Cardiac septum (tissue), 1 donor: ENCODE measurements around the gene MUC4. TPM values are rescaled to one million over a fixed set of nuclear protein-coding genes. Genes with fewer than 3 reads are reported as not detected.
"Not testable (repeated sequence)": the region's sequence is repeated elsewhere in the genome, so short reads cannot be mapped to it uniquely, and the experiment has no call there.

Experiments
- DNase-seq: peaks from one replicate; pipeline ENCODE4 v3.0.0-alpha.2; 2020; ENCODE audit warnings: low spot score
- intact Hi-C: fragments of 100-400 bp; cut with DNase I; formaldehyde crosslinking; loops from one replicate; pipeline ENCODE4 v1.14.0; 2022
- total RNA-seq: library from RNA; stranded (reverse); fragmentation: NEBNext Ultra II Directional; extraction: Animal tissue kit (Norgen Biotek cat#: 25700); gene quantifications from one replicate; pipeline ENCODE4 v1.2.1, GENCODE V29; 2021
- donor health status: DM: no; HTN: no; CAD: no.

MUC4 gene
- total RNA-seq, 1 donor from 2014 or later: 0.03 TPM

GRCh38 chr3:195712535-195712910, 99.2 kb downstream of the MUC4 start:
- DNase-seq, intact Hi-C loops: not testable (repeated sequence)

DNA sequence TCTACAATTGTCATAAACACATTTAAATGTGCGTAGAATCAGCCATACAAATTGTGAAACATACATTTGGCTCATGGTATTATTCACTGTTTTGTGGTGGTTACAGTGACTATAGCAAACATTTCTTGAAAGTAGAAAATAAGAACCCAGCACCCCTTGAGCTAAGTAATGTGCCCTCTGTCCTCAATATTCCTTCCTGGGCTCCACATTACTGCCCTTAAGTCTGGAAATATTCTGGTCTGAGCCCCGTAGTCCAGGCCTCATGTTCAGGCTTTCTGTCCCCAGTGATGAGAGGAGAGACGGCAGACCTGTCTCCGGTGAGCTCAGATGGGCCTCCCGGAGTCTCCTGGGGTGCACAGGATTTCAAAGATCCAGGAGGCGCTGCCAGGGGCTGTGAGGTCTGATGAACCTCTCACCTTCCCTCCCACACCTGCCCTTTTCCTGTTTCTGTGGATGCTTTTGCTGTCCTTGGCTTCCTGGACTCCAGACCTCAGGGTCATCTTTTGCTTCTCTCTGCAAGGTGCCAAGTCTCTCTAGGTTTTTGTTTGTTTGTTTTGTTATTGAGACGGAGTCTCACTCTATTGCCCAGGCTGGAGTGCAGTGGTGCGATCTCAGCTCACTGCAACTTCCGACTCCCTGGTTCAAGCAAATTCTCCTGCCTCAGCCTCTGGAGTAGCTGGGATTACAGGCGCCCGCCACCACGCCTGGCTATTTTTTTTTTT, 99.8 kb downstream of the MUC4 start:
- intact Hi-C loops: no loop called here
- DNase-seq: no peak

- intact Hi-C loops: not testable (repeated sequence)
Measured at GRCh38 chr3:195711091-195711812, 100.5 kb downstream of the MUC4 start.

DNA sequence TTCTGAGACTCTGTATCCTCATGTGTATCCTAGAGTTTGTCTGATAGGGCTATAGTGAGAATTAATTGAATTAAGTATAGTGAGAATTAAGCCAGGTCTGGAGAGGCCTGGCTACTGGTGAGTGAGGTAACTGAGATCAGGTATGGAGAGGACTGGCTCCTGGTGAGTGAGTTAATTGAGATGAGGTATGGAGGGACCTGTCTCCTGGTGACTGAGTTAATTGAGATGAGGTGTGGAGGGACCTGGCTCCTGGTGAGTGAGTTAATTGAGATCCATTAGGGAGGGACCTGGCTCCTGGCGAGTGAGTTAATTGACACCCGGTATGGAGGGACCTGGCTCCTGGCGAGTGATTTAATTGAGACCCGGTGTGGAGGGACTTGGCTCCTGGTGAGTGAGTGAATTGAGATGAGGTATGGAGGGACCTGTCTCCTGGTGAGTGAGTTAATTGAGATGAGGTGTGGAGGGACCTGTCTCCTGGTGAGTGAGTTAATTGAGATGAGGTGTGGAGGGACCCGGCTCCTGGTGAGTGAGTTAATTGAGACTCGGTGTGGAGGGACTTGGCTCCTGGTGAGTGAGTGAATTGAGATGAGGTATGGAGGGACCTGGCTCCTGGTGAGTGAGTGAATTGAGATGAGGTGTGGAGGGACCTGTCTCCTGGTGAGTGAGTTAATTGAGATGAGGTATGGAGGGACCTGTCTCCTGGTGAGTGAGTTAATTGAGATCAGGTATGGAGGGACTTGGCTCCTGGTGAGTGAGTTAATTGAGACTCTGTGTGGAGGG, 101.4 kb downstream of the MUC4 start:
- DNase-seq, intact Hi-C loops: not testable (repeated sequence)

More at GRCh38 chr3:195711091-195711812, 100.5 kb downstream of the MUC4 start:
- DNase-seq: not testable (repeated sequence)

DNA sequence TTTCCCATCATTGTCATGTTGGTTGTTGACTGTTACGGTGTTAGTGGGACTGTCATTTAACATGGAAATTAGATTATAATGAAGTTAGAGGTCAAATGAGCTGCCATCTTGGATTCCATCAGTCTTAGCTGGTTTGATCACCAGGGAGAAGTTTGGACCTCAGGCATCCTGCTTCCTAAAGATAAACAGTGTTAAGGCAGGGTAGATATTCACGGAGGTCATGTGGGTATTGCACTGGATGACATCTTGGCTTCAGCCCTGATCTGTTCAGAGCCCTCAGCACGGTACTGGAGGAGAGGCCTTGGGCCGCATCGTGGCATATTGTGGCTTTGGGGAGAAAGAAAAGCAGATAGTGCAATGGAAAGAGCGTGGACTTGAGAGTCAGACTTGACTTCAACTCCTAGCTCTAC, 102.0 kb downstream of the MUC4 start:
- no peak for DNase-seq
- intact Hi-C loops: no loop called here

GRCh38 chr3:195708626-195709481, 102.9 kb downstream of the MUC4 start:
- intact Hi-C loops: no loop called here
- DNase-seq: no peak

GRCh38 chr3:195708061-195708460, 103.7 kb downstream of the MUC4 start:
- intact Hi-C loops: no loop called here

DNA sequence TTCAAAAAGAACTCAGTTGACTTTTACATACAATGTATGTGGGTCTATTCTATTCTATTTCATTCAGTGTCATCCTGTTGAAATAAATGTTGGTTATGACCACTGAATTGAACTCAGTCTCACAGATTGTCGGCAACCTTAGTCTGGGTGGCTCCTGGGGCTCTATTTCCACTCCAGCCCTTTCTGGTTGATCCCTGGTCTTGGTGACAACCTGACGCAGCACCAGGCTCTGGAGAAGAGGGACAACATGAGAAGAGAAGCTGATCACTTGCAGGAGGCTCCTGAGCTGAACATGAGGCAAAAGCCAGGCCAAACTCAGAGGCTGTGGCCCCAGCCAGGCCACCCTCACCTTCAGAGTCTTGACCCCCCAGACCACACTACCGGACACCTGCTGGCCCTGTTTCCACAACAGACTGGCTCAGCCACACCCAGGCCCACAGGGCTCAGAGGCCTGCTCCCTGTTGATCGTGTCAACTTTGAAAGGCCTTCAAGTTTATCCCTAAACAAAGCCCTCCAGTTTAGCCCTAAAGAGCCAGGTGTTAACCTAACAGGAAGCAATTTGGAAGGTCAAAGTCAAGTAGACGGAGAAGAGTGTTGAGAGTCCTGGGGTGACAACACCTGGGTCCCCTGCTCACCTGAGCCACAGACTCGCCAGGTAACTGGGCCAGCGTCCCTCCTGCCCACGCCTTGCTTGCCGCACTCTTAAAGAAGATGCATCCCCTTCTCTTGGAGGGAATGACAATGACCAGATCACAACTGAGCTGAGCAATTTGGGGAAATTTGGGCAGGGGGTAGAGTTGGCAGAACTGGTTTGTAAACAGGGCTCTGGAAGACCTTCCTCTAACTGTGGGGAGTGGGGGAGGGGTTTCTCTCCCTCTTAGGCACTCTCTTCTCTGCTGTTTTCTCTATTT, 106.4 kb downstream of the MUC4 start:
- intact Hi-C loops: no loop called here
- DNase-seq: peak; percentile 73

More at GRCh38 chr3:195708061-195708460, 103.7 kb downstream of the MUC4 start:
- DNase-seq: no peak

DNA sequence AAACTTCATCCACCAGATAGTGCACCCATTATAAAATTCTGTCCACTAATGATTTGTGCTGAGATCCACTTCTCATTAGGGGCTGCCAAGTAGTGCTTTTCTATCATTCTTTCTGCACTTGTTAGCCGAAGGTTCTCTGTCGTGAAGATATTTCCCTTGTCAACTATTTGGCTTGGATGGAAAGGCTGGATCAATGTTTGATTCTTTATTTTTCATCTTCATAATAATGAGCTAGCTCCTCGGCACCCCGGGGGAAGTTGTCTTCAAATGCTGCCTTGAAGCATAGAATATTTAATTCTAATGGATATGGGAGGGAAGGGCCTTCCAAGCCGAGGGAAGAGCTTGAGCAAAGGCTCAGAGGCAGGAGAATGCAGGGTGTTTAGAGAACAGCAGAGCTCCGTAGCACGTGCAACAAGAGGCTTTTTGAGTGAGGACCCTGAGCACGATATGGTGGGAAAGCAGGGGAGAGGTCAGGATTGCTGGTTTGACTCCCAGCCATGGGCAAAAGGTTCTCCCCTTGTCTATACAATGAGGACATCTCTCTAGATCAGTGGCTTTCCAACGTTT, 107.2 kb downstream of the MUC4 start:
- intact Hi-C loops: no loop called here
- DNase-seq: peak; percentile 71

- DNase-seq: no peak
- intact Hi-C loops: no loop called here
Measured at GRCh38 chr3:195703776-195704175, 108.0 kb downstream of the MUC4 start.

GRCh38 chr3:195701042-195701915, 110.5 kb downstream of the MUC4 start:
- peak; percentile 76 for DNase-seq
- intact Hi-C loops: no loop called here

DNA sequence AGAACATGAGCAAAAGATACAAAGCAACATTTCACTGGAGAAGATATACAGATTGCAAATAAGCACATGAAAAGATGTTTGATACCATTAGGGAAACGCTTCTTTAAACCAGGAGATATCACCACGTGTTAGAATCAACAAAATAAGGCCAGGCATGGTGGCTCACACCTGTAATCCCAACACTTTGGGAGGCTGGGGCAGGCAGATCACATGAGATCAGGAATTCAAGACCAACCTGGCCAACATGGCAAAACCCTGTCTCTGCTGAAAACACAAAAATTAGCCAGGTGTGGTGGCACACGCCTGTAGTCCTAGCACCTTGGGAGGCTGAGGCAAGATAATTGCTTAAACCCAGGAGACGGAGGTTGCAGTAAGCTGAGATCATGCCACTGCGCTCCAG, 111.4 kb downstream of the MUC4 start:
- intact Hi-C loops: no loop called here
- peak; percentile 68 for DNase-seq

GRCh38 chr3:195699860-195700259, 111.9 kb downstream of the MUC4 start:
- no peak for DNase-seq
- intact Hi-C loops: no loop called here

DNA sequence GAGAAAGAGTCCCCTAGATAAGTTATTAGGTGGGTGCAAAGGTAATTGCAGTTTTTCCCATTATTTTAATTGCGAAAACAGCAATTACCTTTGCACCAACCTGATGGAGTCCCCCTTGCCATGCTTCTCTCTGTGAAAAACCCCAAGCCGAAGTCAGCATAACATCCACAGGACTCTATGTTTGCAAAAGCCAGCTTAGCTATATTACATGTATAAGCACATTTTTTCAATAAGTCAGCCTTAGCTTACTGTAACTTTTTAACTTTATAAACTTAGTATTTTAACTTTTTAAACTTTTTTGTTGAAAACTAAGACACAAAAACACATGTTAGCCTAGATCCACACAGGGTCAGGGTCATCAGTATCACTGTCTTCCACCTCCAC, 112.3 kb downstream of the MUC4 start:
- intact Hi-C loops: no loop called here
- no peak for DNase-seq

DNA sequence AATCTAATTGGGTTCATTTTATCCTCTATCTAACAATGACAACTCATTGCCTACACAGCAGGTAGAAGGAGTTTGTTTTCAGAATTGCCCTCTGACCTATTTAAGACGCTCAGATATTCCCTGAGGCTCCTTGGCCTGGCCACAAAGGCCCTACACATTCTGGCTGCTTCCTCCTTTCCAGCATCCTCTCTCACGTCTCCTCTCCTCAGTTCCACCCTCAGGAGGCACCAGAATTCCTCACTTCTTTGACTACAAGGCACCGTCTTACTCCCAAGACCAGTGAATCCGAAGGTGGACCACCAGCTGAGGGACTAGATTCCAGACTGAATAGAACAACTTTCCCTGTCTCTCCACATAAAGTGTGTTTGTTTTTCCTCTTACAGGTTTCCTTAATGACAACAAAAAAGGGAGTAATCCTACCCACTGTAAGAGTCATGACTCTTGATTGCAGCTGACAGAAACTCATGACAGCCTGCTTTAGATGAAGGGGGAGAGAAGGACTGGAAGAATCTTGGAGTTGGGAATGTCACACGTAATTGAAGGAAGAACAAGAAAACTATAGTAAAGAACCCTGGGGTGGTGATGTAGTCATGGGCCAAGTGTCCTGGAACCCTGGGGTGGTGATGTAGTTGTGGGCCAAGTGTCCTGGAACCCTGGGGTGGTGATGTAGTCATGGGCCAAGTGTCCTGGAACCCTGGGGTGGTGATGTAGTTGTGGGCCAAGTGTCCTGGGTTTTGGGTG, 112.9 kb downstream of the MUC4 start:
- intact Hi-C loops: no loop called here
- DNase-seq: no peak

DNA sequence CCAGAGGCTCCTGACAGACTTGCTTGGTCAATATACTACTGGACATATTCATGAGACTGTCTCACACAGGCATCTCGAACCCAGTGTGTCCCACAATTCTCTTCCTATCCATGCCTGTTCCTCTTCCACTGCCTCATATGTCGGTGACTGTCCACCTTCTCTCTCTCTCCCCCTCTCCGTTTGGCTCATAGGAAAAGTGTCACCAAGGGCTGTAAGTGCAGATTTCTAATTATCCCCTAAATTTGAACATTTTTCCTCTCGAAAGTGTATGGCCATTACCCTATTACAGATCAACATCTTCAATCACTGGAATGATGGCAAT, 113.4 kb downstream of the MUC4 start:
- intact Hi-C loops: no loop called here
- DNase-seq: no peak
